Nephron (organoid): ENCODE measurements around the gene GPC4.
"Not testable (repeated sequence)": the region's sequence is repeated elsewhere in the genome, so short reads cannot be mapped to it uniquely, and the experiment has no call there.

ENCODE experiments used
- H3K27ac Mint-ChIP-seq, 3 experiments: 2 replicates each; pipeline ENCODE4 v1.8.0; 2020; ENCODE audit warnings: mixed read lengths in 3 of 3, mild to moderate bottlenecking in 2 of 3, moderate library complexity in 1 of 3
- H3K27me3 Mint-ChIP-seq: 2 replicates; pipeline ENCODE4 v1.8.0; 2021; ENCODE audit warnings: low read depth, mild to moderate bottlenecking, moderate library complexity, mixed read lengths
- H3K36me3 Mint-ChIP-seq: 2 replicates; pipeline ENCODE4 v1.8.0; 2020; ENCODE audit warnings: low read depth, mixed read lengths
- H3K4me1 Mint-ChIP-seq: 2 replicates; pipeline ENCODE4 v1.8.0; 2020; ENCODE audit warnings: mixed read lengths
- H3K4me3 Mint-ChIP-seq, 3 experiments: 2 replicates each; pipeline ENCODE4 v1.8.0; 2020; ENCODE audit warnings: mild to moderate bottlenecking in 3 of 3, mixed read lengths in 3 of 3, moderate library complexity in 2 of 3
- H3K9me3 Mint-ChIP-seq: 2 replicates; pipeline ENCODE4 v1.8.0; 2020; ENCODE audit warnings: mixed read lengths
- TF ChIP-seq, protein P1 (sequence below), 3 experiments: fragments of 200-600 bp; sonication (generic); IDR thresholded peaks; one replicate each; pipeline ENCODE4 v1.5.0; 2021; ENCODE audit warnings: antibody characterized with exemption in 3 of 3; ENCODE audit not compliant: unreplicated experiment in 3 of 3

GPC4 gene

DNA sequence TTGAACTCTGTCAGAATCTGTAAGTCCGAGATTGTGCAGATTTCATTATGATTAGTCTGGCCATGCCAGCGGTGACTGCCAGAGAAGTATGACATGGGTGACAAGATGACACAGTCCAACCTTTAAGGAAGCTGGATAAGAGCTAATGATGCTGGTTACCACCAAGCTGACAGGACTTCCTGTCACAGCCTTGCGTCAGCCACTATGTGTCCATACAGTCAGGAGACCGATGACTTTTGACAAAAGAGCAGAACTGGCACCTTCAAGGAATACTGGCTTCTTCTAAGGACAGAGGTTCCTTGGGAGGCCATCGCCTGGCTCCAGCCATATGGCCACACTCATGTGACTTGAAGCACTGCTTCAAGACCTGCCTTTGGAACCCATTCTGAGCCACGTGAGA lies 129.9 kb downstream of the GPC4 start:
- H3K36me3 Mint-ChIP-seq, result peaks cover 6% of the 10 kb centered on the region
- no peak overlapping the region for H3K27ac Mint-ChIP-seq
- H3K27me3 Mint-ChIP-seq, result peaks cover 5% of the 10 kb centered on the region
- peaks cover 23% of the 10 kb centered on the region for H3K9me3 Mint-ChIP-seq
- no peak overlapping the region for H3K4me3 Mint-ChIP-seq
- H3K4me1 Mint-ChIP-seq, result no peaks in the 10 kb centered on the region
- TF ChIP-seq, protein P1, sequence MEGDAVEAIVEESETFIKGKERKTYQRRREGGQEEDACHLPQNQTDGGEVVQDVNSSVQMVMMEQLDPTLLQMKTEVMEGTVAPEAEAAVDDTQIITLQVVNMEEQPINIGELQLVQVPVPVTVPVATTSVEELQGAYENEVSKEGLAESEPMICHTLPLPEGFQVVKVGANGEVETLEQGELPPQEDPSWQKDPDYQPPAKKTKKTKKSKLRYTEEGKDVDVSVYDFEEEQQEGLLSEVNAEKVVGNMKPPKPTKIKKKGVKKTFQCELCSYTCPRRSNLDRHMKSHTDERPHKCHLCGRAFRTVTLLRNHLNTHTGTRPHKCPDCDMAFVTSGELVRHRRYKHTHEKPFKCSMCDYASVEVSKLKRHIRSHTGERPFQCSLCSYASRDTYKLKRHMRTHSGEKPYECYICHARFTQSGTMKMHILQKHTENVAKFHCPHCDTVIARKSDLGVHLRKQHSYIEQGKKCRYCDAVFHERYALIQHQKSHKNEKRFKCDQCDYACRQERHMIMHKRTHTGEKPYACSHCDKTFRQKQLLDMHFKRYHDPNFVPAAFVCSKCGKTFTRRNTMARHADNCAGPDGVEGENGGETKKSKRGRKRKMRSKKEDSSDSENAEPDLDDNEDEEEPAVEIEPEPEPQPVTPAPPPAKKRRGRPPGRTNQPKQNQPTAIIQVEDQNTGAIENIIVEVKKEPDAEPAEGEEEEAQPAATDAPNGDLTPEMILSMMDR (IDR thresholded peaks at IDR 0.05; ENCODE audit: unreplicated experiment in 3 of 3), result no peak

DNA sequence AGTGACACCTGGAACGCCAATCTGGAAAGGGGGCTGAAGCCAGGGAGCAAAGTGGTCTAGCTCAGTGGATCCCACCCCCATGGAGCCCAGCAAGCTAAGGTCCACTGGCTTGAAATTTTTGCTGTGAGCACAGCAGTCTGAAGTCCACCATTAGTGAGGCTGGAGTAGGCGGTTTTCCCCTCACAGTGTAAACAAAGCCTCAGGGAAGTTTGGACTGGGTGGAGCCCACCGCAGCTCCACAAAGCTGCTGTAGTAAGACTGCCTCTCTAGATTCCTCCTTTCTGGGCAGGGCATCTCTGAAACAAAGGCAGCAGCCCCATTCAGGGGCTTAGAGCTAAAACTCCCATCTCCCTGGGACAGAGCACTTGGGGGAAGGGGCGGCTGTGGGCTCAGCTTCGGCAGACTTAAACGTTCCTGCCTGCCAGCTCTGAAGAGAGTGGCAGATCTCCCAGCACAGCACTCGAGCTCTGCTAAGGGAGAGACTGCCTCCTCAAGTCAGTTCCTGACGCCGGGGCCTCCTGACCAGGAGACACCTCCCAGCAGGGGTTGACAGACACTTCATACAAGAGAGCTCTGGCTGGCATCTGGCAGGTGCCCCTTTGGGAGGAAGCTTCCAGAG lies 136.1 kb downstream of the GPC4 start:
- not testable (repeated sequence) for H3K36me3 Mint-ChIP-seq, H3K4me1 Mint-ChIP-seq, H3K27ac Mint-ChIP-seq, H3K4me3 Mint-ChIP-seq
- H3K9me3 Mint-ChIP-seq, result peaks cover 36% of the 10 kb centered on the region
- H3K27me3 Mint-ChIP-seq, result peaks cover 13% of the 10 kb centered on the region

DNA sequence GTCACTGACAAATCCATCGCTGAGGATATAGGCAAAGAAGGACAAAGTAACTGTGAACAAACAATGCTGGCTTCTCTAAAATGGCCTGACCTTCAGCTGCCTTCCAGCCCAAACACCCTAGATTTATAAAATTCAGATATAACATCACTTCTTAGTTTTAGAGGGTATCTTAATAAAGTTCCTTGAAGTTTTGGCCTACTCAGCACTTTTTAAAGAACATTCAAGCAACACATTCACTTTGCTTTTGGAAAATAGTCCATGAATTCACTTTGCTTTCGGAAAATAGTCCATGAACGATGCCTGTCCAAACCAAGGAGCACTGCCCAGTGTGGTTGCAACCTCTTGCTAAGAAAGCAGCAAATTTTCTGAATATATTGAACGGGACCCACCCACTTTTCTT lies 142.1 kb downstream of the GPC4 start:
- TF ChIP-seq, protein P1 (IDR thresholded peaks at IDR 0.05; ENCODE audit: unreplicated experiment in 3 of 3), result no peak
- peaks cover 3% of the 10 kb centered on the region for H3K4me1 Mint-ChIP-seq
- no peak overlapping the region for H3K27ac Mint-ChIP-seq
- H3K9me3 Mint-ChIP-seq, result peaks cover 7% of the 10 kb centered on the region
- no peak overlapping the region for H3K4me3 Mint-ChIP-seq
- no peaks in the 10 kb centered on the region for H3K36me3 Mint-ChIP-seq
- peaks cover 7% of the 10 kb centered on the region for H3K27me3 Mint-ChIP-seq

DNA sequence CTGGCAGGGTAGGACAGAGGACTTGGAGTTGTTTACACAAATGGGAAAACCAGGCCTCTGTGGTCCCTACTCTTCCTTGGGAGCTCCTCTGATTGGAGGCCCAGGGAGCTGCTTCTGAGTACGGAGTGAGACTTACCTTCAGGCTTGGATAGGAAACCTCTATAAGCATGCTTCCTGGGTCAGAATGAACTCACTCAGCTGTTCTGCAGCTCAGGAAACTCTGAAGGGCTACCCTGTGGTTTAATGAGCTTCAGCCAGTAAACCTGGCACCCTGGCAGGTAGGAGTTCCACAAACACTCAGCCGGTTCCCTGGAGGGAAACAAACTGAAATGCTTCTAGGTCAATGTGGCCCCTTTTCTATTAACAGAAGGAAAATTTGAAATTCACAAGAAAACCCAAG lies 146.1 kb downstream of the GPC4 start:
- Mint-ChIP-seq H3K4me3 (no peak overlapping the region), H3K9me3 (no peaks in the 10 kb centered on the region), H3K4me1 (peaks cover 24% of the 10 kb centered on the region), H3K27me3 (peaks cover 7% of the 10 kb centered on the region), H3K36me3 (no peaks in the 10 kb centered on the region), H3K27ac (no peak overlapping the region)
- TF ChIP-seq, protein P1 (IDR thresholded peaks at IDR 0.05; ENCODE audit: unreplicated experiment in 3 of 3), result no peak

DNA sequence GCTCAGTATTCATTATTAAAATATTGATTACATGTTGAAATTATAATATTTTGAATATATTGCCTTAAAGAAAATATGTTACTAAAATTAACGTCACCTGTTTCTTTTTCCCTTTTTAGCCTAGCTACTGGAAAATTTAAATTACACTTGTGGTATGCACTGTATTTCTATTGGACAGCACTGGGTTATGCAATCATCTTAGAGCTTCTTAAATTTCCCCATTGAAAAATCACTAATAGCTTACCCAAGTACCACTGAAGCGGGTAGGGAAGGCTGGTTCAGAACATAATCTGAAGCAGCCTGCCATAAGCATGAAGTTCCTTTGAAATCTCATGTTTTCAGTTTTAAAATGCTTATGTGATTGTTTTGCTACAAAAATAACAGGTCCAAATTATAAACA lies 147.7 kb downstream of the GPC4 start:
- H3K4me3 Mint-ChIP-seq, result no peak overlapping the region

DNA sequence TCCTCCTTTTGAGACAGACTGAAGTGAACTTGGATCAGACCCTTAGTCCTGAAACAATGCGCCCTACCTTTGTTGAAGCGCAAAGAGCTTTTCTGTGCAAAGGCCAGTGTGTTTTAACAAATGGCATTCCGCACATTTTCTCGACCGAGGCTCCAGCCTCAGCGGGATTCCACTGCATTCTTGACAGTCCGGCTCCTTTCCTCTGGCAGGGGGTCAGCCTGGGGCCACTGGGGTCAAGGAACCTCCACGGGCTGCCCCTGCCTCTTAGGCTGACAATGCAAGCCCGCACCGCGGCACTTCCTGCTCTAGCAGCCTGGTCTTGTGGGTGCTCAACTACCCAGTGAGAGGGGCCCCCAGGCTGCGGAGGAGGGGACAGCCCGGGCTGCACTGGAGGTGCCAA lies 150.0 kb downstream of the GPC4 start:
- Mint-ChIP-seq H3K4me1 (peaks cover 24% of the 10 kb centered on the region), H3K4me3 (peak overlapping the region in 1 of 3 experiments; percentile 1), H3K9me3 (no peaks in the 10 kb centered on the region), H3K27me3 (peaks cover 7% of the 10 kb centered on the region), H3K36me3 (no peaks in the 10 kb centered on the region), H3K27ac (peak overlapping the region in 2 of 3 experiments; percentile 22 to 53)
- TF ChIP-seq, protein P1 (IDR thresholded peaks at IDR 0.05; ENCODE audit: unreplicated experiment in 3 of 3), result no peak

More for the DNA sequence above, 147.7 kb downstream of the GPC4 start:
- TF ChIP-seq, protein P1 (IDR thresholded peaks at IDR 0.05; ENCODE audit: unreplicated experiment in 3 of 3), result no peak
- Mint-ChIP-seq H3K27me3 (peaks cover 7% of the 10 kb centered on the region), H3K9me3 (no peaks in the 10 kb centered on the region), H3K4me1 (peaks cover 24% of the 10 kb centered on the region), H3K36me3 (no peaks in the 10 kb centered on the region), H3K27ac (peak overlapping the region in 2 of 3 experiments; percentile 28 to 66)
